ENCODE data around the gene SOX1. TPM values are rescaled to one million over a fixed set of nuclear protein-coding genes. Genes with fewer than 3 reads are reported as not detected.

SOX1 gene
- total RNA-seq, 3 donors from 2014 or later, result 0.19 TPM; not detected in 2

GRCh38 chr13:112053167-112053743 lies 13.7 kb upstream of the SOX1 start:
- Histone ChIP-seq H3K4me3 (no peak overlapping the region), H3K36me3 (ENCODE audit: low read depth) (no peaks in the 10 kb centered on the region), H3K9me3 (no peaks in the 10 kb centered on the region), H3K4me1 (ENCODE audit: low read depth) (no peaks in the 10 kb centered on the region)
- ATAC-seq (no peak), DNase-seq (no peak)
- intact Hi-C loops (cut with DNase I, micrococcal nuclease), result no loop called here
- no peak for TF ChIP-seq CTCF (IDR thresholded peaks at IDR 0.05)

GRCh38 chr13:112053744-112054615 lies 13.0 kb upstream of the SOX1 start:
- TF ChIP-seq CTCF (IDR thresholded peaks at IDR 0.05), result no peak
- DNase-seq (no peak), ATAC-seq (no peak)
- Histone ChIP-seq H3K9me3 (no peaks in the 10 kb centered on the region), H3K4me3 (no peak overlapping the region), H3K4me1 (ENCODE audit: low read depth) (no peaks in the 10 kb centered on the region), H3K36me3 (ENCODE audit: low read depth) (no peaks in the 10 kb centered on the region)
- intact Hi-C loops (cut with DNase I, micrococcal nuclease), result no loop called here

GRCh38 chr13:112054616-112055015 lies 12.3 kb upstream of the SOX1 start:
- intact Hi-C loops (cut with DNase I, micrococcal nuclease), result no loop called here
- TF ChIP-seq CTCF (IDR thresholded peaks at IDR 0.05), result no peak
- ATAC-seq (no peak), DNase-seq (no peak)
- Histone ChIP-seq H3K9me3 (no peaks in the 10 kb centered on the region), H3K4me1 (ENCODE audit: low read depth) (no peaks in the 10 kb centered on the region), H3K36me3 (ENCODE audit: low read depth) (no peaks in the 10 kb centered on the region), H3K4me3 (no peak overlapping the region)

GRCh38 chr13:112055036-112055914 lies 11.7 kb upstream of the SOX1 start:
- no peaks in the 10 kb centered on the region for H3K4me1 ChIP-seq (ENCODE audit: low read depth)
- TF ChIP-seq CTCF (IDR thresholded peaks at IDR 0.05), result no peak

GRCh38 chr13:112055915-112056269 lies 11.1 kb upstream of the SOX1 start:
- Histone ChIP-seq H3K4me1 (ENCODE audit: low read depth) (no peaks in the 10 kb centered on the region), H3K9me3 (no peaks in the 10 kb centered on the region), H3K4me3 (no peak overlapping the region), H3K36me3 (ENCODE audit: low read depth) (no peaks in the 10 kb centered on the region)
- ATAC-seq, result no peak
- intact Hi-C loops (cut with DNase I, micrococcal nuclease), result no loop called here
- TF ChIP-seq CTCF (IDR thresholded peaks at IDR 0.05), result no peak
- DNase-seq, result no peak

More at GRCh38 chr13:112055036-112055914, 11.7 kb upstream of the SOX1 start:
- ATAC-seq (no peak), DNase-seq (no peak)
- no peaks in the 10 kb centered on the region for H3K36me3 ChIP-seq (ENCODE audit: low read depth)
- no peaks in the 10 kb centered on the region for H3K9me3 ChIP-seq
- no peak overlapping the region for H3K4me3 ChIP-seq
- intact Hi-C loops (cut with DNase I, micrococcal nuclease), result no loop called here

All from mucosa of descending colon (tissue), 3 donors.